DND-41 (cell line): Measurements from ENCODE around the gene MLLT11.

Experiments
- ATAC-seq: fragments of 200-7000 bp; cut with Tn5 transposase; 3 replicates; pipeline ENCODE4 v1.9.1; 2021; ENCODE audit warnings: low read depth; ENCODE audit not compliant: insufficient read depth
- DNase-seq: peaks from one replicate; pipeline ENCODE4 v3.0.0-alpha.2; 2020
- H2AFZ ChIP-seq: 2 replicates; pipeline ENCODE4 v1.6.0; 2012; ENCODE audit warnings: low read depth, low read length
- H3K27ac ChIP-seq: 2 replicates; pipeline ENCODE4 v1.5.1; 2012; ENCODE audit warnings: low read length, inconsistent platforms
- H3K27me3 ChIP-seq: fragments of 200-600 bp; sonication (generic); 2 replicates; pipeline ENCODE4 v1.6.0; 2012; ENCODE audit warnings: low read length, mild to moderate bottlenecking, inconsistent platforms; ENCODE audit not compliant: insufficient read depth, poor library complexity
- H3K36me3 ChIP-seq: 2 replicates; pipeline ENCODE4 v1.5.1; 2012; ENCODE audit warnings: low read length, inconsistent platforms; ENCODE audit not compliant: insufficient read depth
- H3K4me1 ChIP-seq: 2 replicates; pipeline ENCODE4 v1.5.1; 2012; ENCODE audit warnings: mild to moderate bottlenecking, low read length; ENCODE audit not compliant: insufficient read depth
- H3K4me2 ChIP-seq: 2 replicates; pipeline ENCODE4 v1.6.0; 2012; ENCODE audit warnings: mild to moderate bottlenecking, moderate library complexity, low read length, inconsistent platforms; ENCODE audit not compliant: insufficient read depth
- H3K4me3 ChIP-seq, 2 experiments: fragments of 200-600 bp in 1 of 2; shearing (Covaris generic) in 1 of 2; 2 replicates each; pipeline ENCODE4 v1.5.1; 2012 to 2016; ENCODE audit warnings: inconsistent platforms in 2 of 2, low read length in 2 of 2, mild to moderate bottlenecking in 2 of 2, low read depth in 1 of 2, moderate library complexity in 1 of 2
- H3K79me2 ChIP-seq: 2 replicates; pipeline ENCODE4 v1.6.0; 2012; ENCODE audit warnings: low read length, inconsistent platforms; ENCODE audit not compliant: insufficient read depth
- H3K9ac ChIP-seq: 2 replicates; pipeline ENCODE4 v1.6.0; 2012; ENCODE audit warnings: low read depth, mild to moderate bottlenecking, inconsistent platforms, low read length, moderate library complexity
- H3K9me3 ChIP-seq: 2 replicates; pipeline ENCODE4 v1.5.1; 2012; ENCODE audit warnings: low read length, moderate library complexity, mild to moderate bottlenecking, inconsistent platforms; ENCODE audit not compliant: insufficient read depth, severe bottlenecking
- H4K20me1 ChIP-seq: 2 replicates; pipeline ENCODE4 v1.6.0; 2012; ENCODE audit warnings: low read length; ENCODE audit not compliant: insufficient read depth
- EZH2 ChIP-seq: IDR thresholded peaks from 3 replicates; pipeline ENCODE4 v1.6.1; 2012; ENCODE audit warnings: borderline replicate concordance, low read depth, mild to moderate bottlenecking, moderate library complexity, low read length, inconsistent platforms; ENCODE audit not compliant: severe bottlenecking
- TF ChIP-seq, protein P1 (sequence below): IDR thresholded peaks from 2 replicates; pipeline ENCODE4 v1.5.1; 2012; ENCODE audit warnings: borderline replicate concordance, low read length, moderate library complexity, mild to moderate bottlenecking; ENCODE audit not compliant: poor library complexity, severe bottlenecking; ENCODE audit errors: extremely low read depth

MLLT11 gene

GRCh38 chr1:151098126-151098525 is 37.9 kb downstream of the MLLT11 start:
- no peak overlapping the region for H3K27ac ChIP-seq
- H3K9me3 ChIP-seq = no peaks in the 10 kb centered on the region
- no peaks in the 10 kb centered on the region for H3K27me3 ChIP-seq
- H3K36me3 ChIP-seq = peaks cover 4% of the 10 kb centered on the region
- TF ChIP-seq, protein P1, sequence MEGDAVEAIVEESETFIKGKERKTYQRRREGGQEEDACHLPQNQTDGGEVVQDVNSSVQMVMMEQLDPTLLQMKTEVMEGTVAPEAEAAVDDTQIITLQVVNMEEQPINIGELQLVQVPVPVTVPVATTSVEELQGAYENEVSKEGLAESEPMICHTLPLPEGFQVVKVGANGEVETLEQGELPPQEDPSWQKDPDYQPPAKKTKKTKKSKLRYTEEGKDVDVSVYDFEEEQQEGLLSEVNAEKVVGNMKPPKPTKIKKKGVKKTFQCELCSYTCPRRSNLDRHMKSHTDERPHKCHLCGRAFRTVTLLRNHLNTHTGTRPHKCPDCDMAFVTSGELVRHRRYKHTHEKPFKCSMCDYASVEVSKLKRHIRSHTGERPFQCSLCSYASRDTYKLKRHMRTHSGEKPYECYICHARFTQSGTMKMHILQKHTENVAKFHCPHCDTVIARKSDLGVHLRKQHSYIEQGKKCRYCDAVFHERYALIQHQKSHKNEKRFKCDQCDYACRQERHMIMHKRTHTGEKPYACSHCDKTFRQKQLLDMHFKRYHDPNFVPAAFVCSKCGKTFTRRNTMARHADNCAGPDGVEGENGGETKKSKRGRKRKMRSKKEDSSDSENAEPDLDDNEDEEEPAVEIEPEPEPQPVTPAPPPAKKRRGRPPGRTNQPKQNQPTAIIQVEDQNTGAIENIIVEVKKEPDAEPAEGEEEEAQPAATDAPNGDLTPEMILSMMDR = no peak
- TF ChIP-seq EZH2 = no peak
- no peak overlapping the region for H3K4me3 ChIP-seq
- ATAC-seq (no peak), DNase-seq (no peak)
- H3K4me2 ChIP-seq = no peak overlapping the region
- H3K9ac ChIP-seq = no peak overlapping the region
- no peaks in the 10 kb centered on the region for H3K4me1 ChIP-seq
- H2AFZ ChIP-seq = no peak overlapping the region
- no peaks in the 10 kb centered on the region for H3K79me2 ChIP-seq
- H4K20me1 ChIP-seq = no peaks in the 10 kb centered on the region

DNA sequence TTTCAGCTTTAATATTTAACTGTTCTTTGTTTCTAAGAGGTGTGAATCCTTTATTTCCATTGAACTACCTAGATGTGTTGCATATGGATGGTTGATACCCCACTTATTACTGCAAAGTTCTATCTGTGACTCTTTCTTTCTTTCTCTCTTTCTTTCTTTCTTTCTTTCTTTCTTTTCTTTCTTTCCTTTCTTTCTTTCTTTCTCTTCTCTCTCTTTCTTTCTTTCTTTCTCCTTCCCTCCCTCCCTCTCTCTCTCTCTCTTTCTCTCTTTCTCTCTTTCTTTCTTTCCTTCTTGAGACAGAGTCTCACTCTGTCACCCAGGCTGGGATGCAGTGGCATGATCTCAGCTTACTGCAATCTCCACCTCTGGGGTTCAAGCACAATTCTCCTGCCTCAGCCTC is 44.4 kb downstream of the MLLT11 start:
- Histone ChIP-seq H3K4me1 (no peaks in the 10 kb centered on the region), H3K79me2 (no peaks in the 10 kb centered on the region), H3K27me3 (no peaks in the 10 kb centered on the region), H2AFZ (no peak overlapping the region), H3K9me3 (no peaks in the 10 kb centered on the region), H4K20me1 (no peaks in the 10 kb centered on the region), H3K4me3 (no peak overlapping the region), H3K27ac (no peak overlapping the region), H3K9ac (no peak overlapping the region), H3K36me3 (peaks cover 10% of the 10 kb centered on the region), H3K4me2 (no peak overlapping the region)
- TF ChIP-seq, protein P1 = no peak
- no peak for TF ChIP-seq EZH2
- DNase-seq = no peak
- no peak for ATAC-seq

DNA sequence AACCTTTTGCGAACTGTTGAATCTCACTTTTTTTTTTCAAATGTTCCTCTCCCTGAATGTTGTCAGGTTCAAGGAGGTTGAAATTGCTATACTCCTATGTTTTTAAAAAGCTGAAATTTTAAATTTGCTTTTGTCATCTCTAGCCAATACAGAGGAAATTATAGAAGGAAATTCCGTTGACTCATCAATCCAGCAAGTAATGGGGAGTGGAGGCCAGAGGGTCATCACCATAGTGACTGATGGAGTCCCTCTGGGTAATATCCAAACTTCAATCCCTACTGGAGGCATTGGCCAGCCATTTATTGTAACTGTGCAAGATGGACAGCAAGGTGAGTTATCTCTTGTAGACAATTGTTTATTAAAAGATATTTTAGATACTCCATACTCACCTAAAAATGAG is 46.7 kb downstream of the MLLT11 start:
- peaks cover 10% of the 10 kb centered on the region; the same call in 1 of the 2 replicates for H3K36me3 ChIP-seq
- H3K4me2 ChIP-seq = no peak overlapping the region
- H2AFZ ChIP-seq = no peak overlapping the region
- H3K27me3 ChIP-seq = no peaks in the 10 kb centered on the region
- H3K79me2 ChIP-seq = no peaks in the 10 kb centered on the region
- no peaks in the 10 kb centered on the region for H3K9me3 ChIP-seq
- H4K20me1 ChIP-seq = no peaks in the 10 kb centered on the region
- ATAC-seq (no peak), DNase-seq (no peak)
- no peaks in the 10 kb centered on the region for H3K4me1 ChIP-seq
- H3K4me3 ChIP-seq = no peak overlapping the region
- no peak overlapping the region for H3K27ac ChIP-seq
- no peak for TF ChIP-seq EZH2
- TF ChIP-seq, protein P1 = no peak
- no peak overlapping the region for H3K9ac ChIP-seq

DNA sequence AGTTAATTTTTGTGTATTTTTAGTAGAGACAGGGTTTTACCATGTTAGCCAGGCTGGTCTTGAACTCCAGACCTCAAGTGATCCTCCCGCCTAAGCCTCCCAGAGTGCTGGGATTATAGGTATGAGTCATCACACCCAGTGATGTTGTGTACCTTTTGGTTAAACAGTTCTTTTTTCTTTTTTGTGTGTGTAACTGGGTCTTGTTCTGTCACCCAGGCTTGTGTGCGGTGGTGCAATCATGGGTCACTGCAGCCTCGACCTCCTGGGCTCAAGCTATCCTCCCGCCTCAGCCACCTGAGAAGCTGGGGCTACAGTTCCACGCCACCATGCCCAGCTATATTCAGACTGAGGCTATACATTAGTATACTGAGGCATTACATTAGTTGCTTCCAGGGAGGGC is 48.1 kb downstream of the MLLT11 start:
- no peaks in the 10 kb centered on the region for H3K9me3 ChIP-seq
- H4K20me1 ChIP-seq = no peaks in the 10 kb centered on the region
- TF ChIP-seq, protein P1 = no peak
- no peak for TF ChIP-seq EZH2
- no peaks in the 10 kb centered on the region for H3K27me3 ChIP-seq
- no peaks in the 10 kb centered on the region for H3K4me1 ChIP-seq
- no peak overlapping the region for H3K4me2 ChIP-seq
- H3K4me3 ChIP-seq = no peak overlapping the region
- ATAC-seq = no peak
- no peaks in the 10 kb centered on the region for H3K79me2 ChIP-seq
- no peak for DNase-seq
- H3K27ac ChIP-seq = no peak overlapping the region
- H2AFZ ChIP-seq = no peak overlapping the region
- H3K9ac ChIP-seq = no peak overlapping the region
- peaks cover 10% of the 10 kb centered on the region; the same call in 1 of the 2 replicates for H3K36me3 ChIP-seq
